HepG2 (cell line): Measurements from ENCODE around the gene KRTAP5-2. TPM values are rescaled to one million over a fixed set of nuclear protein-coding genes. Genes with fewer than 3 reads are reported as not detected.

ENCODE experiments used
- AGO1 ChIP-seq: fragments of 200-400 bp; formaldehyde crosslinking; IDR thresholded peaks from 2 replicates; pipeline ENCODE4 v1.6.1; 2017; ENCODE audit warnings: mild to moderate bottlenecking, low read depth, low read length, moderate library complexity; ENCODE audit not compliant: poor library complexity, severe bottlenecking
- AKAP8 ChIP-seq: sonication (generic); formaldehyde crosslinking; IDR thresholded peaks from 2 replicates; pipeline ENCODE4 v1.5.1; 2020; ENCODE audit warnings: mild to moderate bottlenecking, missing genetic modification reagents
- ASH2L ChIP-seq: fragments of 300-600, 200-600 bp; sonication (generic); IDR thresholded peaks from 2 replicates; pipeline ENCODE4 v1.7.0; 2017; ENCODE audit warnings: low read depth, mild to moderate bottlenecking, moderate library complexity, mixed read lengths, low read length; ENCODE audit not compliant: insufficient read length
- ATRX ChIP-seq: sonication (generic); formaldehyde crosslinking; IDR thresholded peaks from 2 replicates; pipeline ENCODE4 v1.4.0; 2020; ENCODE audit warnings: missing genetic modification reagents, borderline replicate concordance
- HNF4A ChIP-seq: sonication (generic); formaldehyde crosslinking; IDR thresholded peaks from 2 replicates; pipeline ENCODE4 v1.4.0; 2020; ENCODE audit warnings: missing genetic modification reagents
- HNF4G ChIP-seq, 2 experiments: sonication (generic) in 1 of 2; formaldehyde crosslinking in 1 of 2; IDR thresholded peaks; 2 replicates each; pipeline versions ENCODE4 v1.4.0 to v1.6.1; 2011 to 2020; ENCODE audit warnings: borderline replicate concordance in 2 of 2, low read depth in 2 of 2, mild to moderate bottlenecking in 2 of 2, low read length in 1 of 2, missing genetic modification reagents in 1 of 2, moderate library complexity in 1 of 2
- HNRNPL ChIP-seq: fragments of 200-400 bp; formaldehyde crosslinking; IDR thresholded peaks from 2 replicates; pipeline ENCODE4 v1.6.1; 2017; ENCODE audit warnings: mild to moderate bottlenecking, low read depth, low read length
- MIXL1 ChIP-seq: IDR thresholded peaks from 2 replicates; pipeline ENCODE4 v1.6.1; 2016
- MTA3 ChIP-seq: sonication (generic); formaldehyde crosslinking; IDR thresholded peaks from 2 replicates; pipeline ENCODE4 v1.4.0; 2020; ENCODE audit warnings: missing genetic modification reagents
- MYC ChIP-seq: sonication (generic); formaldehyde crosslinking; IDR thresholded peaks from 2 replicates; pipeline ENCODE4 v1.9.0; 2021; ENCODE audit warnings: missing genetic modification reagents, borderline replicate concordance
- NFE2 ChIP-seq: sonication (generic); formaldehyde crosslinking; IDR thresholded peaks from 2 replicates; pipeline ENCODE4 v1.4.0; 2020; ENCODE audit warnings: missing genetic modification reagents
- RXRA ChIP-seq: sonication (generic); formaldehyde crosslinking; IDR thresholded peaks from 2 replicates; pipeline ENCODE4 v1.5.1; 2020; ENCODE audit warnings: missing genetic modification reagents
- ZBTB38 ChIP-seq: sonication (generic); formaldehyde crosslinking; IDR thresholded peaks from 2 replicates; pipeline ENCODE4 v1.5.1; 2020; ENCODE audit warnings: mild to moderate bottlenecking, missing genetic modification reagents
- ZBTB7A ChIP-seq: sonication (generic); formaldehyde crosslinking; IDR thresholded peaks from 2 replicates; pipeline ENCODE4 v1.8.0; 2022; ENCODE audit warnings: mild to moderate bottlenecking, missing genetic modification reagents
- ZFP62 ChIP-seq: sonication (generic); formaldehyde crosslinking; IDR thresholded peaks from 2 replicates; pipeline ENCODE4 v1.4.0; 2020; ENCODE audit warnings: missing genetic modification reagents
- ZNF234 ChIP-seq: sonication (generic); formaldehyde crosslinking; conservative IDR thresholded peaks from 2 replicates; pipeline ENCODE4 v1.5.1; 2020; ENCODE audit warnings: mild to moderate bottlenecking, missing genetic modification reagents
- ZSCAN29 ChIP-seq: sonication (generic); formaldehyde crosslinking; conservative IDR thresholded peaks from 2 replicates; pipeline ENCODE4 v1.4.0; 2020; ENCODE audit warnings: mild to moderate bottlenecking, missing genetic modification reagents
- polyA plus RNA-seq, 8 experiments: library from polyadenylated mRNA; depleted of rRNA in 3 of 8; stranded (reverse) in 7 of 8; unstranded in 1 of 8; fragments of >200 nt; fragmentation: Illumina TruSeq in 4 of 8; extraction: Trizol in 4 of 8; gene quantifications; 2 replicates each; pipeline versions ENCODE4 v1.2.1 to v1.2.3, GENCODE V29; 2011 to 2016; ENCODE audit warnings: low read depth in 4 of 8, missing spikeins in 1 of 8, mixed read lengths in 1 of 8; ENCODE audit not compliant: insufficient read depth in 1 of 8
- total RNA-seq, 5 experiments: library from RNA; depleted of rRNA; stranded (reverse); fragments of >200 nt; fragmentation: Illumina TruSeq; extraction: Trizol; gene quantifications; 2 replicates each; pipeline ENCODE4 v1.2.3, GENCODE V29; 2016; ENCODE audit warnings: low read depth in 1 of 5
- TF ChIP-seq, protein P1 (sequence below): sonication (generic); formaldehyde crosslinking; IDR thresholded peaks from 2 replicates; pipeline ENCODE4 v1.5.0; 2020; ENCODE audit warnings: mild to moderate bottlenecking, missing genetic modification reagents, borderline replicate concordance
- TF ChIP-seq, protein P2 (sequence below): sonication (generic); formaldehyde crosslinking; IDR thresholded peaks from 2 replicates; pipeline ENCODE4 v1.5.1; 2020; ENCODE audit warnings: mild to moderate bottlenecking, missing genetic modification reagents, moderate library complexity
- TF ChIP-seq, protein P3 (sequence below): IDR thresholded peaks from 2 replicates; pipeline ENCODE4 v1.6.1; 2012; ENCODE audit warnings: inconsistent platforms
- TF ChIP-seq, protein P4 (sequence below): IDR thresholded peaks from 2 replicates; pipeline ENCODE4 v1.6.1; 2016; ENCODE audit warnings: missing compliant biosample characterization, missing genetic modification reagents, borderline replicate concordance

KRTAP5-2 gene
- total and polyA plus RNA-seq, 2 of the 13 experiments (the other 11 are each of a cell fraction or from before 2014, with no cell fraction given), result not detected

DNA sequence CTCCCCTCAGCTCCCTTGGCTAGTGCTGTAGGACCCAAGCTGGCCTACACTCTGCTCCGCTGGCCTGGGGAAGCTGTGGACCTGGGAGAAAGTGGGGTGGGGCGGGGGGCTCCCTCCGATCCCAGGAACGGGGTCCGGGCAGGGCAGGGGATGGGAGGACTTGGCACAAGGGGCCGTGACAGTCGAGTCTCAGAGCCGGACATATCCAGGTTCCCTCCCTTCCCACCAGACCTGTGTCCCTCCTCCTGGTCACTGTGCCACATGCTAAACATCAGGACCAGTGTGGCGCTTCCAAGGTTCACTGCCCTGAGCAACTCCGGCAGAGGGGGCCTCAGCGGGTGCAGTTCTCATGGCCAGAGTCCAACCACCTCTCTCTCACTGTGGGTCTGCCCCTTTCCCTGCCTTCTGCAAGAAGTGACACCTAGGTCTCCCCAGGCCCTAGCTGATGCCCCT lies 28.1 kb downstream of the KRTAP5-2 start (continued):
- TF ChIP-seq ZSCAN29 (CRISPR knock-in tag) (no peak), RXRA (peak; percentile 52; the same call in 1 of the 2 replicates), HNF4A (CRISPR knock-in tag) (peak; percentile 66), NFE2 (CRISPR knock-in tag) (no peak), ZFP62 (no peak), ATRX (CRISPR knock-in tag) (no peak), HNF4G (IDR thresholded peaks at IDR 0.05; ENCODE audit: borderline replicate concordance, low read depth, low read length) (peak; percentile 68; the same call in 1 of the 2 replicates), HNF4G (CRISPR knock-in tag; IDR thresholded peaks at IDR 0.05; ENCODE audit: borderline replicate concordance, low read depth) (no peak), ZBTB7A (CRISPR knock-in tag) (no peak), ZBTB38 (peak; percentile 64; the same call in 1 of the 2 replicates), HNRNPL (peak; percentile 49; the same call in 1 of the 2 replicates), ASH2L (no peak), MYC (CRISPR knock-in tag) (peak; percentile 65; the same call in 1 of the 2 replicates), AKAP8 (CRISPR knock-in tag) (0 out of 2 replicates have a peak, but pooled peaks have one; percentile 31), MIXL1 (no peak), ZNF234 (CRISPR knock-in tag) (no peak), AGO1 (peak; percentile 41), MTA3 (CRISPR knock-in tag) (no peak)
- TF ChIP-seq, protein P1, sequence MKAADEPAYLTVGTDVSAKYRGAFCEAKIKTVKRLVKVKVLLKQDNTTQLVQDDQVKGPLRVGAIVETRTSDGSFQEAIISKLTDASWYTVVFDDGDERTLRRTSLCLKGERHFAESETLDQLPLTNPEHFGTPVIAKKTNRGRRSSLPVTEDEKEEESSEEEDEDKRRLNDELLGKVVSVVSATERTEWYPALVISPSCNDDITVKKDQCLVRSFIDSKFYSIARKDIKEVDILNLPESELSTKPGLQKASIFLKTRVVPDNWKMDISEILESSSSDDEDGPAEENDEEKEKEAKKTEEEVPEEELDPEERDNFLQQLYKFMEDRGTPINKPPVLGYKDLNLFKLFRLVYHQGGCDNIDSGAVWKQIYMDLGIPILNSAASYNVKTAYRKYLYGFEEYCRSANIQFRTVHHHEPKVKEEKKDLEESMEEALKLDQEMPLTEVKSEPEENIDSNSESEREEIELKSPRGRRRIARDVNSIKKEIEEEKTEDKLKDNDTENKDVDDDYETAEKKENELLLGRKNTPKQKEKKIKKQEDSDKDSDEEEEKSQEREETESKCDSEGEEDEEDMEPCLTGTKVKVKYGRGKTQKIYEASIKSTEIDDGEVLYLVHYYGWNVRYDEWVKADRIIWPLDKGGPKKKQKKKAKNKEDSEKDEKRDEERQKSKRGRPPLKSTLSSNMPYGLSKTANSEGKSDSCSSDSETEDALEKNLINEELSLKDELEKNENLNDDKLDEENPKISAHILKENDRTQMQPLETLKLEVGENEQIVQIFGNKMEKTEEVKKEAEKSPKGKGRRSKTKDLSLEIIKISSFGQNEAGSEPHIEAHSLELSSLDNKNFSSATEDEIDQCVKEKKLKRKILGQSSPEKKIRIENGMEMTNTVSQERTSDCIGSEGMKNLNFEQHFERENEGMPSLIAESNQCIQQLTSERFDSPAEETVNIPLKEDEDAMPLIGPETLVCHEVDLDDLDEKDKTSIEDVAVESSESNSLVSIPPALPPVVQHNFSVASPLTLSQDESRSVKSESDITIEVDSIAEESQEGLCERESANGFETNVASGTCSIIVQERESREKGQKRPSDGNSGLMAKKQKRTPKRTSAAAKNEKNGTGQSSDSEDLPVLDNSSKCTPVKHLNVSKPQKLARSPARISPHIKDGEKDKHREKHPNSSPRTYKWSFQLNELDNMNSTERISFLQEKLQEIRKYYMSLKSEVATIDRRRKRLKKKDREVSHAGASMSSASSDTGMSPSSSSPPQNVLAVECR (CRISPR knock-in tag), result 0 out of 2 replicates have a peak, but pooled peaks have one; percentile 7
- TF ChIP-seq, protein P2, sequence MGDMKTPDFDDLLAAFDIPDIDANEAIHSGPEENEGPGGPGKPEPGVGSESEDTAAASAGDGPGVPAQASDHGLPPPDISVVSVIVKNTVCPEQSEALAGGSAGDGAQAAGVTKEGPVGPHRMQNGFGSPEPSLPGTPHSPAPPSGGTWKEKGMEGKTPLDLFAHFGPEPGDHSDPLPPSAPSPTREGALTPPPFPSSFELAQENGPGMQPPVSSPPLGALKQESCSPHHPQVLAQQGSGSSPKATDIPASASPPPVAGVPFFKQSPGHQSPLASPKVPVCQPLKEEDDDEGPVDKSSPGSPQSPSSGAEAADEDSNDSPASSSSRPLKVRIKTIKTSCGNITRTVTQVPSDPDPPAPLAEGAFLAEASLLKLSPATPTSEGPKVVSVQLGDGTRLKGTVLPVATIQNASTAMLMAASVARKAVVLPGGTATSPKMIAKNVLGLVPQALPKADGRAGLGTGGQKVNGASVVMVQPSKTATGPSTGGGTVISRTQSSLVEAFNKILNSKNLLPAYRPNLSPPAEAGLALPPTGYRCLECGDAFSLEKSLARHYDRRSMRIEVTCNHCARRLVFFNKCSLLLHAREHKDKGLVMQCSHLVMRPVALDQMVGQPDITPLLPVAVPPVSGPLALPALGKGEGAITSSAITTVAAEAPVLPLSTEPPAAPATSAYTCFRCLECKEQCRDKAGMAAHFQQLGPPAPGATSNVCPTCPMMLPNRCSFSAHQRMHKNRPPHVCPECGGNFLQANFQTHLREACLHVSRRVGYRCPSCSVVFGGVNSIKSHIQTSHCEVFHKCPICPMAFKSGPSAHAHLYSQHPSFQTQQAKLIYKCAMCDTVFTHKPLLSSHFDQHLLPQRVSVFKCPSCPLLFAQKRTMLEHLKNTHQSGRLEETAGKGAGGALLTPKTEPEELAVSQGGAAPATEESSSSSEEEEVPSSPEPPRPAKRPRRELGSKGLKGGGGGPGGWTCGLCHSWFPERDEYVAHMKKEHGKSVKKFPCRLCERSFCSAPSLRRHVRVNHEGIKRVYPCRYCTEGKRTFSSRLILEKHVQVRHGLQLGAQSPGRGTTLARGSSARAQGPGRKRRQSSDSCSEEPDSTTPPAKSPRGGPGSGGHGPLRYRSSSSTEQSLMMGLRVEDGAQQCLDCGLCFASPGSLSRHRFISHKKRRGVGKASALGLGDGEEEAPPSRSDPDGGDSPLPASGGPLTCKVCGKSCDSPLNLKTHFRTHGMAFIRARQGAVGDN (CRISPR knock-in tag), result peak; percentile 81
- TF ChIP-seq, protein P3, sequence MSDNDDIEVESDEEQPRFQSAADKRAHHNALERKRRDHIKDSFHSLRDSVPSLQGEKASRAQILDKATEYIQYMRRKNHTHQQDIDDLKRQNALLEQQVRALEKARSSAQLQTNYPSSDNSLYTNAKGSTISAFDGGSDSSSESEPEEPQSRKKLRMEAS, result peak; percentile 80
- TF ChIP-seq, protein P4, sequence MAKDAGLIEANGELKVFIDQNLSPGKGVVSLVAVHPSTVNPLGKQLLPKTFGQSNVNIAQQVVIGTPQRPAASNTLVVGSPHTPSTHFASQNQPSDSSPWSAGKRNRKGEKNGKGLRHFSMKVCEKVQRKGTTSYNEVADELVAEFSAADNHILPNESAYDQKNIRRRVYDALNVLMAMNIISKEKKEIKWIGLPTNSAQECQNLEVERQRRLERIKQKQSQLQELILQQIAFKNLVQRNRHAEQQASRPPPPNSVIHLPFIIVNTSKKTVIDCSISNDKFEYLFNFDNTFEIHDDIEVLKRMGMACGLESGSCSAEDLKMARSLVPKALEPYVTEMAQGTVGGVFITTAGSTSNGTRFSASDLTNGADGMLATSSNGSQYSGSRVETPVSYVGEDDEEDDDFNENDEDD (CRISPR knock-in tag), result peak; percentile 34; the same call in 1 of the 2 replicates
